Loucy (cell line): ENCODE results near the gene DGKI.

Experiments
- H2AFZ ChIP-seq: fragments of 200-600 bp; sonication (generic); 2 replicates; pipeline ENCODE4 v1.6.0; 2016; ENCODE audit warnings: antibody characterized with exemption, mild to moderate bottlenecking, low read length, moderate library complexity
- H3F3A ChIP-seq: fragments of 200-600 bp; 2 replicates; pipeline ENCODE4 v1.6.0; 2016; ENCODE audit warnings: antibody characterized with exemption, low read depth, mild to moderate bottlenecking
- H3K27me3 ChIP-seq: fragments of 200-600 bp; sonication (generic); 2 replicates; pipeline ENCODE4 v1.6.1; 2014; ENCODE audit warnings: low read length, mild to moderate bottlenecking; ENCODE audit not compliant: insufficient read depth, poor library complexity, severe bottlenecking
- H3K36me3 ChIP-seq: fragments of 200-600 bp; sonication (generic); 2 replicates; pipeline ENCODE4 v1.6.1; 2016; ENCODE audit warnings: low read length; ENCODE audit not compliant: insufficient read depth
- H3K4me1 ChIP-seq: fragments of 200-600 bp; sonication (generic); 2 replicates; pipeline ENCODE4 v1.5.1; 2014; ENCODE audit warnings: low read length, mild to moderate bottlenecking; ENCODE audit not compliant: insufficient read depth, poor library complexity, severe bottlenecking
- H3K4me2 ChIP-seq: fragments of 200-600 bp; sonication (generic); 2 replicates; pipeline ENCODE4 v1.6.0; 2014; ENCODE audit warnings: antibody characterized with exemption, low read length, low read depth, mild to moderate bottlenecking; ENCODE audit not compliant: poor library complexity, severe bottlenecking
- H3K4me3 ChIP-seq: fragments of 200-600 bp; sonication (generic); 2 replicates; pipeline ENCODE4 v1.5.1; 2014; ENCODE audit warnings: low read length, mild to moderate bottlenecking, mixed read lengths; ENCODE audit not compliant: poor library complexity, severe bottlenecking
- H3K79me2 ChIP-seq: fragments of 200-600 bp; sonication (generic); 2 replicates; pipeline ENCODE4 v1.6.1; 2014; ENCODE audit warnings: low read length; ENCODE audit not compliant: insufficient read depth
- H3K9ac ChIP-seq: fragments of 200-600 bp; sonication (generic); 2 replicates; pipeline ENCODE4 v1.6.0; 2014; ENCODE audit warnings: mild to moderate bottlenecking, low read depth, low read length, moderate library complexity; ENCODE audit not compliant: poor library complexity, severe bottlenecking
- H3K9me2 ChIP-seq: fragments of 200-600 bp; sonication (generic); replicated peaks from 2 replicates; pipeline ENCODE4 v1.6.1; 2016; ENCODE audit warnings: low read depth, low read length, mixed read lengths
- H3K9me3 ChIP-seq: fragments of 200-600 bp; sonication (generic); 2 replicates; pipeline ENCODE4 v1.6.1; 2014; ENCODE audit warnings: mild to moderate bottlenecking, antibody characterized with exemption, low read length, low read depth; ENCODE audit not compliant: insufficient read depth
- H4K20me1 ChIP-seq: fragments of 200-600 bp; sonication (generic); 2 replicates; pipeline ENCODE4 v1.6.0; 2014; ENCODE audit warnings: antibody characterized with exemption, low read length, mild to moderate bottlenecking; ENCODE audit not compliant: insufficient read depth, poor library complexity, severe bottlenecking
- EZH2phosphoT487 ChIP-seq: fragments of 200-600 bp; IDR thresholded peaks from 2 replicates; pipeline ENCODE4 v1.6.1; 2018; ENCODE audit warnings: antibody characterized with exemption, mild to moderate bottlenecking, moderate library complexity, borderline replicate concordance
- TF ChIP-seq, protein P1 (sequence below): fragments of 200-600 bp; sonication (generic); conservative IDR thresholded peaks from 2 replicates; pipeline ENCODE4 v1.5.1; 2014; ENCODE audit warnings: mild to moderate bottlenecking, antibody characterized with exemption, low read length

The DGKI gene

GRCh38 chr7:137354961-137355360 is 491.8 kb downstream of the DGKI start:
- Histone ChIP-seq H3F3A (no peaks in the 10 kb centered on the region), H3K9ac (no peak overlapping the region), H3K9me2 (no peaks in the 10 kb centered on the region), H3K79me2 (no peaks in the 10 kb centered on the region), H3K9me3 (no peaks in the 10 kb centered on the region), H3K27me3 (no peaks in the 10 kb centered on the region), H2AFZ (no peak overlapping the region), H3K36me3 (no peaks in the 10 kb centered on the region), H3K4me3 (no peak overlapping the region), H3K4me1 (no peaks in the 10 kb centered on the region), H4K20me1 (no peaks in the 10 kb centered on the region), H3K4me2 (no peak overlapping the region)
- no peak for TF ChIP-seq EZH2phosphoT487
- TF ChIP-seq, protein P1, sequence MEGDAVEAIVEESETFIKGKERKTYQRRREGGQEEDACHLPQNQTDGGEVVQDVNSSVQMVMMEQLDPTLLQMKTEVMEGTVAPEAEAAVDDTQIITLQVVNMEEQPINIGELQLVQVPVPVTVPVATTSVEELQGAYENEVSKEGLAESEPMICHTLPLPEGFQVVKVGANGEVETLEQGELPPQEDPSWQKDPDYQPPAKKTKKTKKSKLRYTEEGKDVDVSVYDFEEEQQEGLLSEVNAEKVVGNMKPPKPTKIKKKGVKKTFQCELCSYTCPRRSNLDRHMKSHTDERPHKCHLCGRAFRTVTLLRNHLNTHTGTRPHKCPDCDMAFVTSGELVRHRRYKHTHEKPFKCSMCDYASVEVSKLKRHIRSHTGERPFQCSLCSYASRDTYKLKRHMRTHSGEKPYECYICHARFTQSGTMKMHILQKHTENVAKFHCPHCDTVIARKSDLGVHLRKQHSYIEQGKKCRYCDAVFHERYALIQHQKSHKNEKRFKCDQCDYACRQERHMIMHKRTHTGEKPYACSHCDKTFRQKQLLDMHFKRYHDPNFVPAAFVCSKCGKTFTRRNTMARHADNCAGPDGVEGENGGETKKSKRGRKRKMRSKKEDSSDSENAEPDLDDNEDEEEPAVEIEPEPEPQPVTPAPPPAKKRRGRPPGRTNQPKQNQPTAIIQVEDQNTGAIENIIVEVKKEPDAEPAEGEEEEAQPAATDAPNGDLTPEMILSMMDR: no peak

DNA sequence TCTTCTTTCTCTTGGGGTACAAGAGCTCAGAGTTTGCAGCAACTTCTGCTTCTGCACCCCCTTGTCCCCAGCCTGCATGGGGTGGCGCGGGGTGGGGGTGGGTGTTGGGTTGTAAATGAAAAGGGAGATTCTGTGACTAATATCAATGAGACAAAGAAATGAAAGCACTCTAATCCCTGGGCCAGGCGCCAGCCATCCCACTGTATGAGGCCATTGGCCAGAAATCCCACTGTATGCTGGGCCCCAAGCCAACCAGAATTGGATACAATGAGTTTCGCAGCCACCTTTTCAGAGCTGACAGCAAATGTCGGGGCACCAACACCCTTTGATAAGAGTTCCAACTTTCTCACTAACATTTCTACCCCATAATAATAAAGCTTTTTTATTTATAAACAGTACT is 492.4 kb downstream of the DGKI start:
- Histone ChIP-seq H2AFZ (no peak overlapping the region), H3K4me3 (no peak overlapping the region), H3K9ac (no peak overlapping the region), H3K9me3 (no peaks in the 10 kb centered on the region), H3K79me2 (no peaks in the 10 kb centered on the region), H3F3A (no peaks in the 10 kb centered on the region), H3K27me3 (no peaks in the 10 kb centered on the region), H3K4me1 (no peaks in the 10 kb centered on the region), H3K9me2 (no peaks in the 10 kb centered on the region), H3K36me3 (no peaks in the 10 kb centered on the region), H3K4me2 (no peak overlapping the region), H4K20me1 (no peaks in the 10 kb centered on the region)
- TF ChIP-seq, protein P1: no peak
- no peak for TF ChIP-seq EZH2phosphoT487

- Histone ChIP-seq H3K9ac (no peak overlapping the region), H4K20me1 (no peaks in the 10 kb centered on the region), H3K9me3 (no peaks in the 10 kb centered on the region), H3K79me2 (no peaks in the 10 kb centered on the region), H3K27me3 (no peaks in the 10 kb centered on the region), H3K4me3 (no peak overlapping the region), H3F3A (no peaks in the 10 kb centered on the region), H3K9me2 (no peaks in the 10 kb centered on the region), H2AFZ (no peak overlapping the region), H3K4me2 (no peak overlapping the region), H3K4me1 (no peaks in the 10 kb centered on the region), H3K36me3 (no peaks in the 10 kb centered on the region)
- TF ChIP-seq, protein P1: no peak
- TF ChIP-seq EZH2phosphoT487: no peak
Observed at GRCh38 chr7:137351941-137352340, 494.8 kb downstream of the DGKI start.
